ENCODE measurements around the gene ZFYVE1. TPM values are rescaled to one million over a fixed set of nuclear protein-coding genes. Genes with fewer than 3 reads are reported as not detected.
A peak's percentile ranks its signal among the peaks of the same experiment; 100 is the strongest.

Gene ZFYVE1
- total and polyA plus RNA-seq, 7 donors = 5.3 to 17.9 (median 17.4) TPM

DNA sequence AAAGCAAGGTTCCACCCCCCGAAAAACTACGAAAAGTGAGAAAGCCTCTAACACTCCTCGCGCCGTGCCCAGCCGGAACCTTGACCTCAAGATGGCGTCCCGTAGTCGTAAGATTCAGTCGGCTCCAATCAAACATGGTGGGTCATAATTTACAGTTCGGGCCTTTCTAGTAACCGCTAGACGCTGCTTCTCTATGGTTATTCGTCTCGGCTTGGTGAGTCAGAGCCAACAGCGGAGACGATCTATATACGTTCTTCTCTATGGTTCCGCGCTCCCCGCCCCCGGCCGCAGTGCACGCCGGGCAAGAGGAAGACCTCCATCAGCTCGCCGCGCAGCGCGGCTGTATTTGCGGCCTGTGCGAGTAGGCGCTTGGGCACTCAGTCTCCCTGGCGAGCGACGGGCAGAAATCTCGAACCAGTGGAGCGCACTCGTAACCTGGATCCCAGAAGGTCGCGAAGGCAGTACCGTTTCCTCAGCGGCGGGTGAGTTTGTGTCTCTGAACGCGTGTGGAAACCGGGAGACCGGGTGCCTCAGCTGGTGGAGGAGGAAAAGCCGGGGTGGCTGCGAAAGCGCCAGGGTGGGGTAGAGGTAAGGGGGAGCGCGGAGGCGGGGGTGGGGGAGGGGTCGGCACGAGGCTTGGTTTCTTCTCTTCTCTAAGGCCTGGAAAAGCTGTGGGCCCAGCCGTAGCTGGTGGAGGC lies 31.5 kb upstream of the ZFYVE1 start, which contains the start of gene RBM25:
Gene RBM25, plus strand, starts transcription at position 311 of the 698 bp plus-strand sequence. CDS start 13,108 bp downstream, outside the sequence.
- Histone ChIP-seq H3K36me3 (ENCODE audit: insufficient read depth in 1 of 2, low read depth in 1 of 2) (no peaks in the 10 kb centered on the region), H3K9me3 (no peaks in the 10 kb centered on the region), H3K27ac (peak within 1 kb of the TSS; percentile 94), H3K27me3 (ENCODE audit: insufficient read depth in 3 of 3, low read length in 2 of 3) (no peaks in the 10 kb centered on the region), H3K4me1 (peaks cover 14% of the 10 kb centered on the region), H3K4me3 (peak within 1 kb of the TSS; percentile 75)
- TF ChIP-seq CTCF (IDR thresholded peaks at IDR 0.05) = no peak
- ATAC-seq (peak; percentile 97 to 99 (median 99)), DNase-seq (peak; percentile 94 to 97)
- intact Hi-C loops (cut with DNase I) = loop anchor here in 1 of 2 donors (2.0 kb wide), 1 partner anchor 32 kb away; the partner anchor contains the start of gene ZFYVE1
- WGBS, 3 donors = 0 to 1% (median 0%) methylated on average over 53 to 57 of the region's 57 CpGs

GRCh38 chr14:73057944-73058223 lies 31.0 kb upstream of the ZFYVE1 start:
- ATAC-seq (peak in 2 of 4 donors; percentile 1 to 26), DNase-seq (no peak)
- Histone ChIP-seq H3K9me3 (no peaks in the 10 kb centered on the region), H3K27ac (peak overlapping the region; percentile 94), H3K4me1 (peaks cover 14% of the 10 kb centered on the region), H3K4me3 (peak overlapping the region; percentile 75), H3K36me3 (ENCODE audit: insufficient read depth in 1 of 2, low read depth in 1 of 2) (no peaks in the 10 kb centered on the region), H3K27me3 (ENCODE audit: insufficient read depth in 3 of 3, low read length in 2 of 3) (no peaks in the 10 kb centered on the region)
- TF ChIP-seq CTCF (IDR thresholded peaks at IDR 0.05) = no peak
- intact Hi-C loops (cut with DNase I) = loop anchor here in 1 of 2 donors (2.0 kb wide), 1 partner anchor 31 kb away; the partner anchor contains the start of gene ZFYVE1
- 4 to 6% (median 6%) methylated on average over 8 of the region's 8 CpGs for WGBS, 3 donors

DNA sequence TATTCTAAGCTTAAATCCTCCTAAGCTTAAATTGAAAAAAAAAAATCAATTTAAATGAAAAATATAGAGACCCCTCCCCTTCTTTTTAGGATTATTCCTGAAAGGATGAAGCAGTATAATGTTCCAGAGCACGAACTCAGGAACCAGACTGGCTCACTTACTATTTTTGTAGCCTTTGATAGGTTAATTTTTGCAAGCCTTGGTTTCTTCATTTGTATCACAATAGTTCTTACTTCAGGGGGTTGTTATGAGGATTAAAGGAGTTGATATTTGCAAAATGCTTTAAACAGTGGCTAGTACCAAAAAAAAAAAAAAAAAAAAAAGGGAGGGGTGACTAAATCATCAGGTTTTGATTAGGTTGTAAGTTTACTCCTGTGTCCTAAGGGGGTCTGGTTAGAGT lies 28.3 kb upstream of the ZFYVE1 start:
- WGBS, 3 donors = 58 to 85% (median 81%) methylated on average over 1 of the region's 1 CpG

GRCh38 chr14:73049428-73049827 lies 22.5 kb upstream of the ZFYVE1 start:
- ATAC-seq = no peak
- 43 to 44% (median 44%) methylated on average over 4 of the region's 4 CpGs for WGBS, 3 donors
- intact Hi-C loops (cut with DNase I) = no loop called here

More for the DNA sequence above, 28.3 kb upstream of the ZFYVE1 start:
- no peak for TF ChIP-seq CTCF (IDR thresholded peaks at IDR 0.05)
- Histone ChIP-seq H3K4me1 (peaks cover 8% of the 10 kb centered on the region), H3K27ac (no peak overlapping the region), H3K4me3 (no peak overlapping the region), H3K36me3 (ENCODE audit: insufficient read depth in 1 of 2, low read depth in 1 of 2) (no peaks in the 10 kb centered on the region), H3K9me3 (no peaks in the 10 kb centered on the region), H3K27me3 (ENCODE audit: insufficient read depth in 3 of 3, low read length in 2 of 3) (no peaks in the 10 kb centered on the region)
- intact Hi-C loops (cut with DNase I) = no loop called here
- DNase-seq = no peak
- ATAC-seq = no peak

More at GRCh38 chr14:73049428-73049827, 22.5 kb upstream of the ZFYVE1 start:
- no peak for TF ChIP-seq CTCF (IDR thresholded peaks at IDR 0.05)
- H3K4me3 ChIP-seq = no peak overlapping the region
- no peaks in the 10 kb centered on the region for H3K27me3 ChIP-seq (ENCODE audit: insufficient read depth in 3 of 3, low read length in 2 of 3)
- H3K9me3 ChIP-seq = no peaks in the 10 kb centered on the region
- H3K4me1 ChIP-seq = no peaks in the 10 kb centered on the region
- no peak for DNase-seq
- H3K36me3 ChIP-seq (ENCODE audit: insufficient read depth in 1 of 2, low read depth in 1 of 2) = no peaks in the 10 kb centered on the region
- H3K27ac ChIP-seq = no peak overlapping the region

Measured in psoas muscle (tissue), 8 donors.